ENCODE results near the gene FASTKD3.

- no peak for TF ChIP-seq CTCF (IDR thresholded peaks at IDR 0.05; ENCODE audit: low read depth, low read length)
- TF ChIP-seq EZH2phosphoT487 (IDR thresholded peaks at IDR 0.05; ENCODE audit: low read depth): no peak
Observed at GRCh38 chr5:7824995-7825394, 43.8 kb downstream of the FASTKD3 start.
